ENCODE measurements around the gene PHLDB1.

GRCh38 chr11:118592616-118593367 lies 14.6 kb upstream of the PHLDB1 start:
- TF ChIP-seq POLR2A (IDR thresholded peaks at IDR 0.05) (no peak), POLR2AphosphoS5 (IDR thresholded peaks at IDR 0.05) (no peak), CTCF (IDR thresholded peaks at IDR 0.05) (no peak), EP300 (IDR thresholded peaks at IDR 0.05) (no peak)
